Measurements from ENCODE around the gene UFD1.

Gene UFD1

GRCh38 chr22:19420321-19420720 is 58.7 kb downstream of the UFD1 start:
- DNase-seq (ENCODE audit: low read depth): no peak

DNA sequence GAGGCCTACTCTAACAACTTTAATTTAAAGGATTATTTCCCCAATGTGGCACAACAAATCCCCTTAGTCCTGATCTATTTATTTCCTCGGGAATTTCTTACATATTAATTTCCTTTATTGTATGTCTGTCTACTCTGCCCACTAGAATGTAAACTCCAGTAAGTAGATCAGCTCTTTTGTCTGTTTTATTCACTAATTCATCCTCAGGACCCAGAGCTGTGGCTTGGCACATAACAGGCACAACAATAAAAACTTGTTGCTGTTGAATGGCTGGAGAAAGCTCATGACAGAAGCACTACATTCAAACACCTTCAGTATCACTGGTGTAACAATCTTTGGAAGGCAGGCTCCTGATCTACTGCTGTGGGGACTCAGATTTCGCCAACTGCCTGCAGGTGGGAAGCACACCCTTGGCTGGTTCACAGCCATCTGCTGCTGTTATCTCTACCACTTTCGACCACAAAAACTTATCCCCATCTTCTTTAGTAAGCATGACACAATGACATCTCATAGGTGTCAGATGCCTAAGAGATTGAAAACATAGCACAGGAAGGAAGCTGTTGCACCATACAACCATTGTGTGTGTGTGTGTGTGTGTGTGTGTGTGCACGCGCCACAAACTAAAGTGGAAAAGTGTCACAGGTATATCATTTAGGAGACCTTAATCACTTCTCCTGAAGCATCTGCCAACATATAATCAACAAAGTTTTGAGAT is 59.4 kb downstream of the UFD1 start:
- DNase-seq (ENCODE audit: low read depth): peak; percentile 21

DNA sequence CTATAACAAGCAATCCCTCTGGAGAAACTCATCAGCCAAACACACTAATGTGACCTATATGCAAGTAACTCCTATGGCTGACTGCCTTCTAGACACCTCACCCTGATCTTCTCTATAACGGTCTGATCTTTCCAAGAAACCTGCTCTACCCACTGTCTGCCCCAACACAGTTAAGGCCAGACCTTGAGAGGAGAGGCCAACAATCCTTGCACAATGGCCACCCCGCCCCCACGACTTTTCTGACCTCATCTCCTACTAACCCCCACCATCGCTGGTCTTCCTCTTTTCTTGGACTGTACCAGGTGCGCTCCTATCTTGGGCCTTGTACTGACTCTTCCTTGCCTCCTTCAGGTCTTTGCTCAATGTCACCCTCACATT is 59.9 kb downstream of the UFD1 start:
- DNase-seq (ENCODE audit: low read depth): no peak

GRCh38 chr22:19412923-19413322 is 66.1 kb downstream of the UFD1 start:
- DNase-seq (ENCODE audit: low read depth): no peak

DNA sequence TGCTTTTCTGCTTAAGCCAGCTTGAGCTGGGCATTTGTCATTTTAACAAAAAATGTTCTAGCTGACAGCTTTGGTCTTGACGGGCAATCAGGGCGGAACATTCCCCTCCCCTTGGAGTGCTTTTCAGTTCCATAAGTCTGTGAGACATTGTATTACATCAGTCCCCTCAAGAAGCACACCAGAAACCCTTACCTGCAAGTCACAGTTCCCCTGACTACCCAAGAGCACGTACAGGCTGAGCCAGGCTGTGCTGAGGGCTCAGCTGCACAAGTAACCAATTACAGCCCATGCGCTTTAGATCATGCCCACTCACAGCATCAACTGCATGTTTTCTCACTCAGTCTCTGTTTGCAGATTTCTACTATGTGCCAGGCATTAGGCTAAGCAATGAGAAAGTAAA is 66.5 kb downstream of the UFD1 start:
- DNase-seq (ENCODE audit: low read depth): no peak

DNA sequence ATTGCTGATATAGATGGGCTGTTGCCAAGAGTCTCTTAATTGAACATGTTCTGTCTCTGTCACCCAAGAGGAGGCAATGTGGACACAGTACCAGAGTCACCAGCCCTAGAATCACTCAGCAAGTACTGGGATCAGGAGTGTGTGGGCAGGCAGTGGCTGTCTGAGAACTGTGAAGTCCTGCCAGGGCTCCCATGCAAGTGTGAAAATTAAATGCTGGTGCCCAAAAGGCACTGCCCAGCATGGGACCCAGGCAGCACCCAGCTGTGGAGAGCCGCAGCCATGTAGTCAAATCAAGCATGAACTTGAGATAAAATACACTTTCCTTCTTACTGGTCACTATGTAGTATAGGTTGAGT is 67.3 kb downstream of the UFD1 start:
- DNase-seq (ENCODE audit: low read depth): no peak

- DNase-seq (ENCODE audit: low read depth): no peak
Observed at GRCh38 chr22:19410941-19411689, 67.9 kb downstream of the UFD1 start.

- DNase-seq (ENCODE audit: low read depth): no peak
Observed at GRCh38 chr22:19407649-19408606, 71.1 kb downstream of the UFD1 start.

DNA sequence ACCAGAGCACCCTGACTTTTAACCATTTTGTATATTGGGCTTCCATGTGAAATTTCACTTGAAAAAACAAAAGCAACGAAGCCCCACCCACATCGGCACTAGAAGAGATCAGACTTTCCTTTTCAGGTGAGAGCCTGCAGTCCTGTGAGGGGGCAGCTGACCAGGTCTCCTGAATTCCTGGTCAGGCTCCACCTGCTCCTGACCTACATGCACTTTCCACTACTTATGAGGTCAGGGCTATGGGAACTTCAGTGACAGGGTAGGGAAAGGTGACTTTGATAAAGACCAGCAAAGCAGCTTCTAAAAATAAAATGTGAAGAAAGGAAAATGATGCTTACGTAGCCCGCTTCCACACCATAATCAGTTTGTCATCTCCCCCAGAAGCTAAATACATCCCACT is 72.1 kb downstream of the UFD1 start:
- no peak for DNase-seq (ENCODE audit: low read depth)

DNA sequence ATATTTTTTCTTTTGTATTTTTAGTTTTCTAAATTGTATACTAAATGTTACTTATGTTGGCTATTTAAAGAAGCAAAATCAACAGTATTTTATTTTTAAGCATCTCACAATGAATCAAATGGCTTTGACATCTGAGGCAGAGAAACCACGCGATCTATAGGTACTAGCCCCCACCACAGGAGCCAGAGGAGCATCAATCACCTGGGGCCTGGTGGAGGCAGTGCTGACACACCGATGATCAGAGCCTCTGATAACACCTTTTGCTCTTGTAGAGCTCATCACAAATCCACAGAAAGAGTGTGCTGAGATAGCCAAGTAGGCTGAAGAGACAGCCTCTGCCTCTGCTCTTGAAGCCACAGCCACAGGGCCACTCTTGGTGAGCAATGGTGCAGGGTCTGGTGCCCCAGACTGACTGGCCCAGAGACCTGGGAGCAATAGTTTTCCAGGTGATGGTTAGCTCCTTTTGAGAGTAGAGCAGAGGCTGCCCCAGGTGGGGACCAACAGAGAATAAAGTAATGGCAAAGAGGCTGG is 72.6 kb downstream of the UFD1 start:
- no peak for DNase-seq (ENCODE audit: low read depth)

GRCh38 chr22:19405652-19406051 is 73.3 kb downstream of the UFD1 start:
- no peak for DNase-seq (ENCODE audit: low read depth)

DNA sequence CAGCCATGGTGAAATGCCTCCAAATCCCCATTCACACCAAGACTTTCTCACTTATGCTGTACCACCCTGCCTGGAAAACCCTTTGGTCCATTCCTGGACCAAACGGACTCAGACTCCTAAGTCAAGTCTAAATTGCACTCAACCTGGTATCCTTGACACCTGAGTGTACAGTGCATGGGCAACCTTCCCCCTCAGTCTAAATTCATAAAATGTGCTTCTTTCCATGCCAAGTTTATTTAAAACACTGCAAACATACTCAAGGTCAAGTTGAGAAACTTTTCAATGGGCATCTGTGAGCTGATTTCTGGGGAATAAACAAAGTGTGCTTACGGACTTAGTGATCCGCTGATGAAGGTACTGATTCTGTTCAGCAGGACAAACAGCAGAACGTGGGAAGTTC is 73.9 kb downstream of the UFD1 start:
- DNase-seq (ENCODE audit: low read depth): no peak

DNA sequence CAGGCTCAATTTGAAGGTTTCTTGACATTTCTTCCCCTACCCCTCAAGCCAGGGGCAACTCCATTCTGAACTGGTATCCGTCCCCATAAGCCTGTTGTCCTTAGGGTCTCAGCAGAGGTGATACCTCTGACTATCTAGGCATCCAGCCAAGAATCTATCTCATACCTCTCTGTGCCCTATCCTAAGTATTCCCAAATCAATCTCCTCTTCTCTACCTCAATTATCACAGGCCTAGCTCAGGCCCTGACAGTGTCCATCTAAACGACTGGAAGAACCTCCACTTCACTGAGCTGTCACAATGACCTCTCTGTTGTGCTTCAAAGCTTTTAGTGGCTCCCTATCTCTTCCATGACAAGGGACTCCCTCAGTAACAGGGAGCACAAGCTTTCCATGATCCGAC is 74.3 kb downstream of the UFD1 start:
- DNase-seq (ENCODE audit: low read depth): no peak

GRCh38 chr22:19402642-19403191 is 76.3 kb downstream of the UFD1 start:
- no peak for DNase-seq (ENCODE audit: low read depth)

GRCh38 chr22:19401483-19401882 is 77.5 kb downstream of the UFD1 start:
- DNase-seq (ENCODE audit: low read depth): no peak

DNA sequence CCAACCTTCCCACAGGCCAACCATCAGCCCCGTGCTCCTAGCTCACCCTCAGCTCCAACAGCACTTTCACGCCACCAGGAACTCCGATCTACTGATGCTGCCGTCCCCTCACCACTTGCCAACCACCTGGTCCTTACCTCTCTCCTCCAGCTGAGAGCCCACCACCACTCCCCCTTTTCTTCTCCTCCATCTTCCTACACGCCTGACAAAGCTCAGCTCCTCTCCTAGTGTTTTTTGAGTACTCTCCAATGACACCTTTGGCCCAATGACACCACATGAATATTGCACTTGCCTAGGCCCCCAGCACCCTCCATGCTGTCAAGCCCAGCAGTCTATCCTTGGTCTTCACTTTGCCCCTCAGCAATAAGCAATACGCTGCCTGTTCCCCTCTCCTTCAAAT is 78.1 kb downstream of the UFD1 start:
- DNase-seq (ENCODE audit: low read depth): no peak

Measured in stimulated activated CD8-positive, alpha-beta memory T cell treated with anti-CD3 and anti-CD28 coated beads, Interleukin-7, amount 100 ng/mL, for 24 hours (primary cell).